Colon (tissue), 2 donors: ENCODE measurements around the gene DLG1.

Source experiments
- FAIRE-seq: peaks from 2 replicates; lab custom pipeline; 2012; peaks lifted over from hg19 to GRCh38; lab: Jason Lieb, UNC
- donor health status: control.
- donor health status: control.

DLG1 gene

DNA sequence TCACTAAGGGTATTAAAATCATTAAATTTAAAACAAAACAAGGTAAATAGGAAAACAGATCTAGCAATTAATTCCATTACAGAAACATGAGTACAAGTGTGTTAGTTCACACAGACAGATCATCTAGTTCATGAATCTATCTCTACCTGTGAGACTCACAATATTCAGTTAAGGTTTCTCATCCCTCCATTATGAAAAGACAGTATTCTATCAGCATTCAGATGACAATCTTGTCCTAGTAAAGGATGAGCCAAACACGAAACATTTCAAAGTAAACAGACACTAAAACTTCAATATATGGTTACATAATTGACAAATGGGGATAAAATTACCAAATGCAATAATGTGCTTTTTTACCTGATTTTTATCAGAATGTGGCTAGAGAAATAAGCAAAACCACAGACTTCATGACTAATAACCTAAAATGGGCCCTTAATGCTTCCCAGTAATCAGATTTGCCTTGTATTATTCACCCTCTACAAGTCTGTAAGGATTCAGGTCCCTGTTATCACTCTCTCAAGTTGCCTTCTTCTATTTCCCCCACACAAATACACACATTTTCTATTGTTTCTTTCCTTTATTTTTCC is 126.8 kb downstream of the DLG1 start:
- no peak for FAIRE-seq

DNA sequence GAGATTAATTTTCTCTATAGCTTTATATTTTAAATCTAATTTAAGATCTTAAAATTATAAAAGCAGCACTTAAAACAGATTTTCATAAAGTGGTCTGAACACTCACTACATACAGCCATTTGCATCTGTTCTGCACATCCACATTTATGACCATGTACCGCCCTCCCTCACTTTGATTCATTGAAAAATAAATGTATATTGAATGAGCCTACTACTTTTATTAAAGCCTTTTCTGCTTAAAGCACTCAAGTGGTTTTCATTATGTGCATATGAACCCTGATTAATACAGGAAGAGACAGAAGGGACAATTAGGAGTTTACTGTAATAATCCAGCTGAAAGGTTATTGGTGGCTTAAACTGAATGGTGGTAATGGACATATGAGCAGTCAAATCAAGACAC is 129.4 kb downstream of the DLG1 start:
- no peak for FAIRE-seq

DNA sequence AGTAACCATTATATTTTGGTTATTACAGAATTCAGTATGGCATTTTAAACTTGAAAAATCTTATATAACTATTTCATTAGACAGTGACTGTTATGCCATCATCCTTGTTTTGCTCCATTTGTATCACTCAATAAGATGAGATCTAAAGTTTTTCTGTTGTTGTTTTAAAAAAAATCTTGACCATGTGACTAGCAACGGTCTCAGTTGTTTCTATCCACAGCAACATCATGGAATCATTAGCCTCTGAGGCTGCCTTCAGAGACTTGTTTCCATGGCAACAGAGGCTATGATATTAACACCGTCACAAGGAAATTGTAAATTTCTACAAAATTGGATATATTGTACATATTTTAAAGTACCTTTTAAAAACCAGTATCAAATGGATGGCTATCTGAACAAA is 129.8 kb downstream of the DLG1 start:
- no peak for FAIRE-seq

DNA sequence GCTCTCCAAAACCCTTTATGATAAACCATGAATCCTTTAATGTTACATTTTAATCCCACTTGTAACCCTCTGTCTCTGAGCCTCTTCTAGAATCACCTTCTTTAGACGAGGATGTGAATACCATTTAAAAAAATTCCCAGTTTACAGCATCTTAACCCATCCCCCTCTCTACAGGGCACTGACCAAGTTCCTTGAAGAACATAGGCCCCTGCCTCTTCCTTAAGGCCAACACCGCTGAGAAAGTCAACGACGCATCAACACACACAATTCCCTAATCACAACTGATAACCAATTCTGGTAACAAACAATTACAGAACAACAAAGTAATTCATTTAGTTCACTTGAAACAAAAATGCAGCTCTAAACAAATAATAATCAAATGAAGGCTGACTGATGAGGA is 130.3 kb downstream of the DLG1 start:
- FAIRE-seq = no peak

- FAIRE-seq = no peak
Observed at GRCh38 chr3:197167549-197167948, 130.9 kb downstream of the DLG1 start.

DNA sequence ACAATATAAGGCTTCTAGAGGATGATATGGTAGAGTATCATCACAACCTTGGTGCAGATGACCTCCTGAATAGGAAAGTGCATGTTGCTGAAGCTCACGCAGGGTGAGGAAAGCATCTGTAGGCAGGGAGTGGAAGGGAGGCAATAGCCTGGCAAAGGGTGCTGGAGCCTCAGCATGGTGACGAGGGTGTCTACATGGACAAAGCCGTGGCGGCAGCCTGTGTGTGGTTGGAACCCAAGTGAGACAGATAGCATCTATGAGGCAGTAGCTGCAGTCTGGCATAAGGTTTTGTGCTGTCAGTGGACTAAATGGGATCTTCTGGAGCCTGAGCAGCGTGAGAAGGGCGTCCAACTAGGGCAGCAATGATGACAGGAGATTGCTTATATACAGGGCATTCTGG is 132.5 kb downstream of the DLG1 start:
- no peak for FAIRE-seq

- FAIRE-seq = no peak
Observed at GRCh38 chr3:197155046-197155445, 143.4 kb downstream of the DLG1 start.

DNA sequence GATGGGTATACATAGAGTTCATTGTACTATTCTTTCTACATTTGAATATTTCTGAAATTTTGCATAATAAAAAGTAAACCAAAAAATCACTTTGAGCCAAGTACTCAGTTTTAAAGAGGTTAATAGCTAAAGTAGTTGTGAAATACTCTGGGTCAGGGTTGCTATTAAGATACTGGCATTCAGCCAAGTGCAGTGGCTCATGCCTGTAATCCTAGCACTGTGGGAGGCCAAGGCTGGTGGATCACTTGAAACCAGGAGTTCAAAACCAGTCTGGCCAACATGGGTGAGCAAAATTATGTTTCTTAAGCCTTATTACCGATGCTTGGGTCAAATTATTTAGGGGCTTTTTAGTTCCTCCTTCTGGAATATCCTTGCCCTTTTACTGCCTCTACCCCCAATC is 146.8 kb downstream of the DLG1 start:
- FAIRE-seq = no peak

- no peak for FAIRE-seq
Observed at GRCh38 chr3:197149528-197149927, 148.9 kb downstream of the DLG1 start.

DNA sequence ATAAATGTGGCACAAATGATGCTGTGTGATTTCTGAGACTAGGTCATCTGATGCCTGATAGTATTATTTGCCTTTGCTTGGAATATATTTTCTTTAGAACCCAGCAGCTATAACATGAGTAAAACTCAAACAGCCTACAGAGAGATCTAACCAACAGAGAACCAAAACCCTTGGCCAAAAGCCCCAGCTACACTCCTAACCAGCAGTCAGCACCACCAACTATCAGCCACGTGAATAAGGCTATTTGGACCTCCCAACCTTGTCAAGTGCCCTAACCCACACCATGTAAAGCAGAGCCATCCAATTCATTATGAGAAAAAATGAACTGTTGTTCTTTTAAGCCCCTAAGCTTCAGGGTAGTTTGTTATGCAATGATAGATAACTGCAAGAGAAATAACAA is 154.2 kb downstream of the DLG1 start:
- FAIRE-seq = no peak

- no peak for FAIRE-seq
Observed at GRCh38 chr3:197139586-197139985, 158.8 kb downstream of the DLG1 start.

DNA sequence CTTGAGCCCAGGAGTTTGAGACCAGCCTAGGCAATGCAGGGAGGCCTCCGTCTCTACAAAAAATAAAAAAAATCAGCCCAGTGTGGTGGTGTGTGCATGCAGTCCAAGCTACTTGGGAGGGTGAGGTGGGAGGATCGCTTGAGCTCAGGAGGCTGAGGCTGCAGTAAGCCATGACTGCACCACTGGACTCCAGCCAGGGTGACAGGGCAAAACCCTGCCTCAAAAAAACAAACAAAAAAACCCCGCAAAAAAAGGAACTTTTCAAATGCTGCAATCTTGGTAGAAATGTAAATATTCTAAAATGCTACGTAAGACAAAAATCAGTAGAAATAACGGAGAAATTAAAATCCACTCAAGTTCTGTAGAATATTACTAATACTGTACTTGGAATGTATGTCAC is 160.7 kb downstream of the DLG1 start:
- no peak for FAIRE-seq

GRCh38 chr3:197136744-197137143 is 161.7 kb downstream of the DLG1 start:
- no peak for FAIRE-seq

DNA sequence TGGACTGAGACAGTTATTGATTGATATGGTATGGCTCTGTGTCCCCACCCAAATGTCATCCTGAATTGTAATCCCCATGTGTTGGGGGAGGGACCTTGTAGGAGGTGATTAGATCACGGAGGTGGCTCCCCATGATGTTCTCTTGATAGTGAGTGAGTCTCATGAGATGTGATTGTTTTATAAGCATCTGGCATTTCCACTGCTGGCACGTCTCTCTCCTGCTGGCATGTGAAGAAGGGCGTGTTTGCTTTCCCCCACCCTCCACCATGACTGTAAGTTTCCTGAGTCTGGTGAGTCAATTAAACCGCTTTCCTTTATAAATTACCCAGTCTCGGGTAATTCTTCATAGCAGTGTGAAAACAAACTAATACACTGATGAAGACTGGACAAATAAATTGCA is 163.2 kb downstream of the DLG1 start:
- no peak for FAIRE-seq

DNA sequence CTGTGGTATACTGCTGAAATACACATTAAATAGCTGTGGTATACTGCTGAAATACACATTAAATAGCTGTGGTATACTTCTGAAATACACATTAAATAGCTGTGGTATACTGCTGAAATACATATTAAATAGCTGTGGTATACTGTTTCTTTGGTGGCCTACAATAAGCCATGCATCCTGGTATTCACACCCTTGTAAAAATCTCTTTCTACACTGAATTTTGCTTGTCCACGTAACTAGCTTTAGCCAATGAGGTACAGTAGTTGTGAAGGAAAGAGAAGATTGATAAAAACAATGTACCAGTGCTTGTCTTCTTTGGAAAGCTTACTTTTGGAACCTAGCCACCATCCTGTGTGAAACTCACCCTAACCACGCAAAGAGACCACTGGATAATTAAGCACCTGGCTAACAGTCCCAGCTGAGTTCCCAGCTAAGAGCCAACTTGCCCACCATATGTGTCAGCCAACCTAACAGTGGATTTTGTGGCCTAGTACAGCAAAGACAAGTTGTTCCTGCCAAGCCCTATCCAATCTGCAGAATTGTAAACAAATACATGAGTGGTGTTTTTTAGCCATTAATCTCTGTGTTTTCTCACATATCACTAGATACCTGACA is 165.4 kb downstream of the DLG1 start:
- FAIRE-seq = no peak

GRCh38 chr3:197125636-197126035 is 172.8 kb downstream of the DLG1 start:
- FAIRE-seq = no peak

GRCh38 chr3:197124713-197125112 is 173.7 kb downstream of the DLG1 start:
- no peak for FAIRE-seq

GRCh38 chr3:197122394-197122793 is 176.0 kb downstream of the DLG1 start:
- FAIRE-seq = no peak

DNA sequence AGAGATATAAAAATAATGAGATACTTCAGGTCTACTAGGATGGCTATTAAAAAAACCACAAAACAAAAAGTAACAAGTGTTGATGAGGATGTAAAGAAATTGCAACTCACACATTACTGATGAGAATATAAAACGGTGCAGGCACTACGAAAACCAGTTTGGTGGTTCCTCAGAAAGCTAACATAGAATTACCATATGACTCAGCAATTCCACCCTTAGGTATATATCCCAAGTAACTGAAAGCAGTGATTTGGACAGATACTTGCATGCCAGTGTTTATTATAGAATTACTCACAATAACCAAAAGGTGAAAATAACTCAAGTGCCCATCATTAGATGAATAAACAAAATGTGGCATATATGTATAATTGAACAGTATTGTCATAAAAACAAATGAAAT is 181.3 kb downstream of the DLG1 start:
- no peak for FAIRE-seq

DNA sequence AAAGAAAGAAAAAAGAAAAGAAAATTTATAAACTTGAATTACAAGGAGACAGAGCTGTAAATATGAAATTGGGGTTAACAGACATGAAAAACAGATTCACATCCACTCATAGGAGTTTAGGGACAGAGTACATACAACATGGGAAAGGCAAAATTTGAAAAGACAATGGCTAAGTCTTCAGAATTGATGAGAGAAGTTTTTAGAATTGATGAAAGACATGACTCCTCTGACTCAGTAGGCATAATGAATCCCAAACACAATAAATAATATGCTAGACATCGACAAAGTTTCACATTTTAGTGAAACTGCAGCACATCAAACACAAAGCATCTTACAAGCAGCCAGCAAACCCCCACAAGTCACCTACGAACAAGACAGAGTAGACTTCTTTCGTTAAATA is 184.4 kb downstream of the DLG1 start:
- no peak for FAIRE-seq

DNA sequence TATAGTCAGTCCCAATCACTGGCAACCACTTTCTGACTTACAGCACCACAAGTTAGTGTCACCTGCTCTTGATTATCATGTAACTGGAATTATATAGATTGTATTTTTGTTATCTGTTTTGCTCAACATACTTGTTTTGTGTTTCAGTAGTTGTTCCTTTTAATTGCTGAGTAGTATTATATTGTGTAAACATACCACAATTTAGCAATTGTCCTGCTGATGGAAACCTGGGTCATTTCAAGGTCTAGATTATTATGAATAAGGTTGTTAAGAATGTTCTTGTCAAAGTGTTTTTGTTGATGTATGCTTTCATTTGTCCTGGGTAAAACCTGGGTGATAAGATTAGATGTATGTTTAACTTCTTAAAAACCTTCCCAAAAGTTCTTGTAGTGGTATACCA is 186.7 kb downstream of the DLG1 start:
- no peak for FAIRE-seq

- no peak for FAIRE-seq
Observed at GRCh38 chr3:197105786-197106185, 192.6 kb downstream of the DLG1 start.

DNA sequence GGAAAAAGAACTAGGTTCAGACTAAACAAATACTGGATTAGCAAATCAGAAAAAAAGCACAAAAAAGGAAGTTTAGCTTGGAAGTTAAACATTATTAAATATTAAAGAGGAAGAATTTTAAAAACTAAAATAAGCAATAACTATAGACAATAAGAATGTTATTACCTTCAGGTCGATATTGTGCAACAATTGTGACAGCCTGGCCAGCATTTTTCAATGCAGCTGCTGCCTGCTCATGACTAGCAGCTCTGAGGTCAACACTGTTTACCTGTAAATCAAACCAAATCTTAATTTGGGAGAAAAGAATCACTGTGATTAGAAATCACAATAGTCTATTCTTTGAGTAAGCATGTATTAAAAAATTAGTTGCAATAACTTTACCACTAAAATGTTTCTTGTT is 193.7 kb downstream of the DLG1 start:
- FAIRE-seq = no peak

DNA sequence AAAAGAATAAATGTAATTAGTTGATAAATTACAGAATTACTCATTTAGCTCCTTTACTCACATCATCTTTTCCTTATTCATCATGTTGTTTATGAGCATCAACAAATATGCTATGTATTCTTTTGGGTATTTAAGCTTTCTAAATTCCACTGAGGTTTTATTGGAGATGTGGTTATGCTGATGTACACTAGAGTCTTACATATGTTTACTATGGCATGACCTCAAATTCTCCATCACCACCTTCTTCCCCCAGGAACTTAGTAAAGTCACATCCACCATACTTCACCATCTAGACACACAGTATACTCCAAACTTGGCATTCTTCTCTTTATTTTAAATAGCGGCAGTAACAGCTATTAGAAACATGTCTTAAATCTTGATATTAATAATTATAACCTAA is 194.6 kb downstream of the DLG1 start:
- FAIRE-seq = no peak

DNA sequence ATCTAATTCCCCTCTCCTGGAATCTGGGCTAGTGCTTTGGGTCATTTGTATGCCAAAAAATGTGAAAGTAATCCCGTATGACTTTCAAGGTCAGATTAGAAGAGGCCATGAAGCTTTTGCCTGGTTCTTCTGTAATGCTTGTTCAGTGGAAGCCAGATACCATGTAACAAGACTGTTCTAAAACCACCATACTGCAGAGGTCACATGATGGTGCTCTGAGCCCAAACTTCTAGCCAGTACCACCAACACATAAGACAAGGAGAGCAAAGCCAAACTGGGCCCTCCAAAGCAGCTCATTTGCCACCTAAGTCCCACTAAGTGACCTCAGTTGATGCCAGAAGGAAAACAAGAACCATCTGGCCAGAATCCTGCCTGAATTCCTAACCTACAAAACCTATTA is 204.5 kb downstream of the DLG1 start:
- no peak for FAIRE-seq
